ENCODE results near the gene PPP1R12C.

PPP1R12C gene

DNA sequence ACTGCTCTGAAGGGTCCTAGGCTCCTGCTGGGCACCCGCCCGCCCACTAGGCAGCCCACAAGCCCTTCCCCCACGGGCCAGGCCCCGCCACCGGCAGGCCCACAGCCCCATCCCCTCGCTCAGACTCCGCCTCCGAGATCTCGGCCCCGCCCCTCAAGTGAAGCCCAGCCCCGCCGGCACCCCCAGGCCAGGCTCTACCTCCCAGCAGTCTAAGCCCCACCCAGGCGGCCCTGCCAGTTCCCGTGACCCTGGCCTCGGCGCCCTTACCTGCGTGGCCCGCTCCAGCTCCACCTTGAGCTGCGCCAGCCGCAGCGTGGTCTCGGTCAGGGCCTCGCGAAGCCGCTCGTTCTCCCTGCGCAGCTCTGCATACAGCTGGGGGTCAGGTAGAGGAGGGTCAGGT, 25.5 kb downstream of the PPP1R12C start:
- in situ Hi-C loops (cut with MboI; ENCODE audit: low sequenced_read_pairs), result no loop called here

DNA sequence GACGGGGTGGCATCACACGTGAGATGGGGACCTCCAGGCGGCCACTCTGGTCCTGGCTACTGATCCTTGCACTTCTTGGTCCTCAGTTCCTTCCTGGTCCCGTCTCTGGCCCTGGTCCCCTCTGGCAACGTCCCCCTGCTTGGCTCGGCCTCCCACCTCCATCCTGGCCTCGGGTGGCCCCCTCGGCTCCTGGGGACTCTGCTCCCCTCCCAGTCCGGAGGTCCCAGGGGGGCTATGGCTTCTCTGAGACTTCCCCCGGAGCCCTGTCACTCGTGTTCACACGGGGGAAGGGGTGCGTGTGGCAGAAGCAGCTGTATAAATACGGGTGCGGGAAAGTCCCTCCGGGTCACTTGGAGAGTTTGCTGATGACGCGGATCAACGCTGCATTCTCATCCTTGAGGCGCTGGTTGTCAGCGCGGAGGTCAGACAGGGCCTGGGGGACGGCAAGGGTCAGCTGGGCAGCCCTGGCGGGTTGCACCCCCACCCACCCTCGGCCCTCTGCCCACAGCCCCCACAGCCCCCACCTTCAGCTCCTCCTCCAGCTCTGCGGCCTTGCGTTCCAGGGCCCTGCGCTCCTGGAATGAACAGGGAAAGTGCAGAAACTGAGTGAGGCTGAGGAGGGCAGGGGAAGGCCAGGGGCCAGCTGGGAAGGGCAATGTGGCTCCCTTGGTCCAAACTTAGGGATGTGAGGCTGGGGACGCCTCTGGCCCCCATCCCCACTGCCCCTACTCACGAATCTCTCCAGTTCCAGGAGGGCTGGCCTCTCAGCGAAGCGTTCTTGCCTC, 26.1 kb downstream of the PPP1R12C start:
- in situ Hi-C loops (cut with MboI; ENCODE audit: low sequenced_read_pairs), result no loop called here

DNA sequence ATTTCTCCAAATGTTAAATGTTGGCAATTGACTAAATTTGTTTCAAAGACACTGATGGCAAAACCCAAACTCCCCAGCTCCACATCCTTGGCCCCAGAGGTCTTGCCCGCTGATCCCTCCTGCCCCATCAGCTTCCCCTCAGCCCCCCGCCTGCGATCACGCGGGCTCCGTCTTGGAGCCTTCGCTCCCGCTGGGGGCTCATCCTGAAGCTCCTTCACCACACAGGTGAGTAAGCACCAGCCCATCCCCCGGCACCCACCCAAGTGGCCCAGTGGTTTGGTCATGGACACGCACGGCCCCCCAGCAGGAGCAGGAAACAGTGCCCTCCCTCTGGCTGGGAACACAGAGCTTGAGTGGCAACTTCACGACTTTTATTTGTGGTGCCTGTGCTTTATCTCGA, 26.9 kb downstream of the PPP1R12C start:
- in situ Hi-C loops (cut with MboI; ENCODE audit: low sequenced_read_pairs), result no loop called here

DNA sequence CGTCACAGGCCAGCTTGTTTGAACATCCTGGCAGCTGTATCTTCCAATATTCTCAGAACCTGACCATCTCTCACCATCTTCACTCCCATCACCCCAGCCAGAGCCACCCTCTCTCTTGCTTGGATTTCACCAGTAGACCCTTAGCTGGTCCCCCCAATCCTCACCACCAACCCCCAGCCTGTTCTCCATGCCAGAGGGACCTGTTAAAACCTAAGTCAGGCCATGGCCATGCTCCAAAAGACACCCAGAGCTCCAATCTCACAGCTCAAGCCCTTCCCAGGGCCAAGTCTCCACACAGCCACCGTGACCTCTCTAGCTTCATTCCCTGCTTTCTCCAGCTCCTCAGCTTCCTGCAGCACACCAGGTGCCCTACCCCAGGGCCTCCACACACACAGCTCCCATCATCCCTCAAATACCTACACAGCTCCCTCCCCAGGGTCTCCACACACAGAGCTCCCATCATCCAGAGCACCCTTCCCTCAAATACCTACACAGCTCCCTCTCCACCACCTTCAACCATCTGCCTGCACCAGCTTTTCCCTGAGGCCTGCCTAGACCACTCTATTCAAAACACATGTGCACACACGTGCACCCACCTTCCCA, 28.0 kb downstream of the PPP1R12C start:
- in situ Hi-C loops (cut with MboI; ENCODE audit: low sequenced_read_pairs), result no loop called here

DNA sequence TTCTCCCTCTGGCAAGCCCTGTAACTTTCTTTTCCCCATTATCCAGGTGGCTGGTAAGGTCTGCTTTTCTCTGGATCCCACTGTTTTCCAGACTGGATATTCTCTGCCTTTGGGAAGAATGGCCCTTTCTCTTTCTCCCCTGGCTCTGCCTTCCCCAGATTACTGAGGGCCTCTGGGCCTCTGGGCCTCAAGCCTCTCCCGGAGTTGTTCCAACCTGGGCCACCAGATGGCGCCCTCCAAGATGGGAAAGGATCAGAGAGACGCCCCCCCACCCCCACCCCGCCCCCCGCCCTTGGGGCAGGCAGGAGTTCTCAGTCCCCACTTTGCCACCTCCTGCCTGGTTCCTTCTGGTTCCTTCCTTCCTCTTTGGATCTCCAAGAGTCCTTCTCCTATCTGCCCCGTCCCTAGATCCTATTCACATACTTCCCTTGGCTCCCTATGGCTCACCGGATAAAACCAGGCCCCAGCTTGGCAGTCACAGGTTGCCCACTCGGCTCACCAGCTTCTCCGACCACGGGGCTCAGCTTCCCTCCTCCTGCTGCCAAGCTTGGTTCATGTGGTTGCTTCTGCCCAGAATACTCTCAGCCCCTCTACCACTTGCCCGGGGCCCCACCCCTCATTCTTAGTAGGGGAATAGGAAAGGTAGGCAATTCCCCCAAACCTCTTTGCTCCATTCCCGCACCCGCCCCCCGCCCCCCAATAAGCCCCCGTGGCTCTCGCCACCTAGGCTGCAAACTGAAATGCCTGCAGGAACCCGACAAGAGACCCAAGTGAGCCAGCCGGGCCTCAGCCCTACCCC, 28.7 kb downstream of the PPP1R12C start:
- in situ Hi-C loops (cut with MboI; ENCODE audit: low sequenced_read_pairs), result no loop called here

DNA sequence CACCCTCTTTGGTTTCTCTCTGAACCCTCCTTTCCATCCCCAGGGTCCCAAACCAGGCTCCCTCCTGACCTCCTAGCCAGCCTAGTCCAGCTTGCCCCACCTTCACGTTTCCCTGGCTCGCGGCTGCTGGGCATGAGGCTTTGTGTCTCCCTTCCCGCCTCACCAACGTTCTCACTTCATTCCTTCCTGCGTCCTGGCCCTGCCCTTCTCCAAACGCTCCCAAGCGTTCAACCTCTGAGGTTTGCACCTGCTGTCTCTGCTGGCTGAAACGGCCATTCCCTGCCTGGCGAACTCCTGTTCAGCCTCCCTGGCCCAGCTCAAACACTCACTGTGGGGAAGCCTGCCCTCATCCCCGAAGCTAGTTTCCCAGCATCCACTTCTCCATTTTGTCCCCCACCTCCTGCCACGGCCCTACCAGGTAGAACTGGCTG, 29.4 kb downstream of the PPP1R12C start:
- in situ Hi-C loops (cut with MboI; ENCODE audit: low sequenced_read_pairs), result no loop called here

DNA sequence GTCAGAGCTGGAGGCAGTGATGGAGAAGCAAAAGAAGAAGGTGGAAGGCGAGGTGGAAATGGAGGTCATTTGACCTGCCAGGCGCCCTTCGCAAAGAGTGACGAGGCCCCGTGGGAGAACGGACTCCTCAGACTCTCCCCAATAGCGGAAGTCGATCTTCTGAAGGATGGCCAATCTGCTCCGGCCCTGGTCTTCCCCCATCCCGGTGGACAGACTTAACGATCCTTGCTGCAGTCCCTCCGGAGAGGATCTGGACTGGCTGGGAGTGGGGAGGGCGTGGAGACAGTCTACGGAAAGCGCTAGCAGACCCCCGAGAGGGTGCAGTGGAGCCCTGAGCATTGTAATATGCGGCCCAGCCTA, 29.9 kb downstream of the PPP1R12C start:
- in situ Hi-C loops (cut with MboI; ENCODE audit: low sequenced_read_pairs), result no loop called here

DNA sequence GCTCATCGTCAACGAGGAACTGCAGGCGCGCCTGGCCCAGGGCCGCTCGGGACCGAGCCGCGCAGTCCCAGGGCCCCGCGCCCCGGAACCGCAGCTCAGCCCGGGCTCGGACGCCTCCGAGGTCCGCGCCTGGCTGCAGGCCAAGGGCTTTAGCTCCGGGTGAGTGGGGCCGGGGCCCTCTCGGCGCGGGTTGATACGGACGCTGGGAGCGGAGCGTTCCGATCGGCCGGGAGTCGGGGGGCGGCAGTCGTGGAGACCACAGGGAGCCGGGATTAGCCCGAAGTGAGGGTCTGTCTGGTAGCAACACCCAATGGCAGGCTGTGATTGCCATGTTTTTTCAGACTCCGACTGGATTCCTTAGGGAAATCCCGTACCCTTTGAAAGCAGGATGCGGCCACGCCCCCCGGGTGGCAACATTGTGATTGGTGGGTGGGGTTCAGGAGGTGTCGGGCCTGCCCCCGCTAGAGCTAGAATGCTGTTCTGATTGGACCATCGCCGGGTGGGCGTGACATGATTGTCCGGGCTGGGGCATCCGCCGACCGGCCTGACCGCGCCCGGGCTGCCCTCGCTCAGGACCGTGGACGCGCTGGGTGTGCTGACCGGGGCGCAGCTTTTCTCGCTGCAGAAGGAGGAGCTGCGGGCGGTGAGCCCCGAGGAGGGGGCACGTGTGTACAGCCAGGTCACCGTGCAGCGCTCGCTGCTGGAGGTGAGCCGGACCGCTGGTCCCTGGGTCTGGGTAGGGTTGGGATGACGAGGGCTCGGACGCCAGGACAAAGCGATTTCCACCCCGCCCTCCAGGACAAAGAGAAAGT, 30.5 kb downstream of the PPP1R12C start:
- in situ Hi-C loops (cut with MboI; ENCODE audit: low sequenced_read_pairs), result no loop called here

DNA sequence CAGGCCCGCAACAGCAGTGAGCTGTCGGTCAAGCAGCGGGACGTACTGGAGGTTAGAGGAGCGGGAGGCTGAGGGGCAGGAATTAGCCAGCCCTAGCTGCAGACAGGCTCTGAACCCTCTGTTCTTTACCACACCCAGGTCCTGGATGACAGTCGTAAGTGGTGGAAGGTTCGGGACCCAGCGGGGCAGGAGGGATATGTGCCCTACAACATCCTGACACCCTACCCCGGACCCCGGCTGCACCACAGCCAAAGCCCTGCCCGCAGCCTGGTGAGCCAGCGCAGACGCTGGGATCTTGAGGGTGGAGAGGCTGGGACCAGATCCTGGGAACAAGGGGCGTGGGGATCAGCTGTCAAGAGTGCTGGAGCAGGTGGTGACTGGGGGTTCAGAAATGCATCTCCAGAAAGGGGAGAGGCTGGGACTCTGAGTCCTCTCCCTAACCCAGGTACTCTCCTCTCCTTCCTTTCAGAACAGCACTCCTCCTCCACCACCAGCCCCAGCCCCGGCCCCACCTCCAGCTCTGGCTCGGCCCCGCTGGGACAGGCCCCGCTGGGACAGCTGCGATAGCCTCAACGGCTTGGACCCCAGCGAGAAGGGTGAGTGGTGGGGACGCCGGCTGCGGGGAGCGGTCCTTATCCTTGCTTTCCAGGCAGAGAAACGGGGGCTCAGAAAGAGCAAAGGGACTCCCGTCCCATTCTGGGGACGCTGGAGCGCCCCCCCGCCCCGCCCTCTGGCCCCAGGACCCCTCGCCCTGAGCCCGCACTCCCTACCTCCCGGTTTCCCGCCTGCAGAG, 31.3 kb downstream of the PPP1R12C start:
- in situ Hi-C loops (cut with MboI; ENCODE audit: low sequenced_read_pairs), result no loop called here

DNA sequence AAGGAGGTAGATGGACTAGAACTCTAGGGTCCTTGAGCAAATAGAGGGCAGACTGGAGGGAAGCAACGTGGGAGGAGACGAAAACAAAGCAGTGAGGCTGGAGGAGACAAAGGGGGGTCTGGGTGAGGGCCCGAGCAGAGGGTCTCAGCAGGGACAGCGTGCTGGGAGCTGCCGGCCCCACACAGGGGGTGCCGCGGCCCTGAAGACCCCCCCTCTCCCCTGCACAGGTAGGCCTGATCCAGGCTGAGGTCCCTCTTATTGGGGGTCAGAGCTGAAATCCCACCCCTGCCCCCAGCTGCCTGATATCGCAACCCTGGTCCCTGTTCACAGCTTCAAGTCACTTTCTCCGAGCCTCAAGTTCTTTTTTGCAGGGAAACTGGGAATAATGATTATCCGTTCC, 33.0 kb downstream of the PPP1R12C start:
- in situ Hi-C loops (cut with MboI; ENCODE audit: low sequenced_read_pairs), result no loop called here

DNA sequence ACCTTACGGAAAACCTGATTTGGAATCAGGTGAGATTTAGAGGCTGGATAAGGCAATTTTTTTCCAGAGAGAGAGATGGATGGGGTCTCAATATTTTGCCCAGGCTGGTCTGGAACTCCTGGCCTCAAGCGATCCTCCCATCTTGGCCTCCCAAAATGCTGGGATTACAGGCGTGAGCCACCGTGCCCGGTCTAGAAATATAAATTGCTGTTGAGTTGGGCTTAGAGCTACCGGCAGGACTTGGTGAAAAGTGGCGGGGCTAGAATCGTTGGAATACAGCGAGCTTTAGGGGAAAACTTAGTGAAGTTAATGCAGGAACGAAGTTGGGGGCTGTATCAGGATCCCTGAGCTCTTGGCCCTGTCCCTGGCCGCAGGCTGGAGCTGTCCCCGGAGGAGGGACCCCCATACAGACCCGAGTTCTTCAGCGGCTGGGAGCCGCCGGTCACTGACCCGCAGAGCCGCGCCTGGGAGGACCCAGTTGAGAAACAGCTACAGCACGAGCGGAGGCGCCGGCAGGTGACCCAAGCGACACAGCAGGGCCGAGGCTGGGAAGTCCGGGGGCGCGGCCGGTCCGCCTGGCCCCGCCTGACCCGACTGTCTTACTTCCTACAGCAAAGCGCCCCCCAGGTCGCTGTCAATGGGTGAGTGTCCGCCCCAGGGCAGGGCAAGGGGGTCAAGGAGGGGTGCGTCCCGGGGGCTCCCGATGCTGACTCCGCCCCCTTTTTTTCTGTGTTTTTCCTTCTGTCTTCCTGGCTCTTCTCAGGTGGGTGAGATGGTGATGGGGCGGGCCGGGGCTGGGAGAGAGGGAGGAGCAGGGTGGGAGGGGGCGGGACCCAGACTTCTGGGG, 34.2 kb downstream of the PPP1R12C start:
- in situ Hi-C loops (cut with MboI; ENCODE audit: low sequenced_read_pairs), result no loop called here

DNA sequence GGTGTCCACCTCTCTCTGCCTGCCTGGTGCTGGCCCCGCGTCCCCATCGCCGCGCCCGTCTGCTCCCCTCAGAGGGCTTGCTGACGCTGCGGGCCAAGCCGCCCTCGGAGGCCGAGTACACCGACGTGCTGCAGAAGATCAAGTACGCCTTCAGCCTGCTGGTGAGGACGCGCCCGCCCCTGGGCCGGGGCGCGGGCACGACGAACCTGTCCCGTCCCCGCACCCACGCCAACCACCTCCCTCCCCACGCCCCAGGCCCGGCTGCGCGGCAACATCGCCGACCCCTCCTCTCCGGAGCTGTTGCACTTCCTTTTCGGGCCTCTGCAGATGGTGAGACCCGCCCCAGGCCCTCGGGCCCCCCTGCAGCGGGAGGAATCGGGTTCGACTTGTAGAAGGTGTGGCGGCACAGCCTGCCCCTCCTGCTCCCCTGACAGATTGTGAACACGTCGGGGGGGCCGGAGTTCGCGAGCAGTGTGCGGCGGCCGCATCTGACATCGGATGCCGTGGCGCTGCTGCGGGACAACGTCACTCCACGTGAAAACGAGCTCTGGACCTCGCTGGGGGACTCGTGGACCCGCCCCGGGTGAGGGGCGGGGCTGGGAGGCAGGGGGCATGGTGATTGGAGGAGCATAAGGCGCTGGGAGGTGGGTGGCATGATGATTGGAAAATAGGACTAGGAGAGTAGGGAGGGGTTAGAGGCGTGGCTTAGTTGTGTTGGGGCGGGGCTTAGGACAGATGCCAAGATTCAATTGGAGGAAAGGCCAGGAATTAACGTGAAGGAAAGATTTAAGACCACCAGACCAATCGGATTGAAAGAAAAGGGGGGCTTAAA, 35.2 kb downstream of the PPP1R12C start:
- in situ Hi-C loops (cut with MboI; ENCODE audit: low sequenced_read_pairs), result no loop called here

DNA sequence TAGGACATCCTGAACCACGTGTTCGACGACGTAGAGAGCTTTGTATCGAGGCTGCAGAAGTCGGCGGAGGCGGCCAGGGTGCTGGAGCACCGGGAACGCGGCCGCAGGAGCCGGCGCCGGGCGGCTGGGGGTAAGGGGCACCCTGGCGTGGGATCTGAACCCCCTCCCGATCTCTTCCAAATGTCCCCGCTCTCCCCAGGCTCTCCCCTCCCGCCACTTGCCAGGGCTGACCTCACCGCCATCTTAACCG, 35.7 kb downstream of the PPP1R12C start:
- in situ Hi-C loops (cut with MboI; ENCODE audit: low sequenced_read_pairs), result no loop called here

DNA sequence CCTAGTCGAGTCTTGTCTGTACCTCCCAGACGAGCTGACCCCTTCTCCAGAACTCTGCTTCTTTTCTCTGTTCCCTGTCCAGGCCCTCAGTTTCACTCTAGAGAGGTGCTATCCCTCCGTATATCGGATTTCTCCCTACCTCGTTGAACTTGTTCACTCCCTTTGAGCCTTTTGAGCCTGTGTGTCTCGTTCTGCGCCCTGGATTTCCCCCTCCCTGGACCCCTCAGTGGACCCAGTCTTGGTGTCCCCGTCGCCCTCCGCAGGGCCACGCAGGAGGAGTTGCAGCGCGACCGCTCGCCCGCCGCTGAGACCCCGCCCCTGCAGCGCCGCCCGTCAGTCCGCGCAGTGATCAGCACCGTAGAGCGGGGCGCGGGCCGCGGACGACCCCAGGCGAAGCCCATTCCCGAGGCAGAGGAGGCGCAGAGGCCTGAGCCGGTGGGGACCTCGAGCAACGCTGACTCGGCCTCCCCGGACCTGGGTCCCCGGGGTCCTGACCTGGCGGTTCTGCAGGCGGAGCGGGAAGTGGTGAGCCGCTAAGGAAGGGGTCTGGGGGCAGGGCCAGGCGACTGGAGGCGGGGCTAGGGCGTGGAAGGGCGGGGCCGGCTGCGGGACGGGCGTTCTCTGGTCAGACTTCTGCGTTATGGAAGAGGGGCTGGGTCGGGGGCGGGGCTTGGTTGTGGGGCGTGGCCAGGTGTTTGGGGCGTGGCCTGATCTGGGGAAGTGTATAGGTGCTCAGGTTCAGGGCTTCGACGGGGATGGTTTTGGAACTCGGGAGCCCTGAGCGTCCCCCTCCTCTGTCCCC, 36.3 kb downstream of the PPP1R12C start:
- in situ Hi-C loops (cut with MboI; ENCODE audit: low sequenced_read_pairs), result no loop called here

DNA sequence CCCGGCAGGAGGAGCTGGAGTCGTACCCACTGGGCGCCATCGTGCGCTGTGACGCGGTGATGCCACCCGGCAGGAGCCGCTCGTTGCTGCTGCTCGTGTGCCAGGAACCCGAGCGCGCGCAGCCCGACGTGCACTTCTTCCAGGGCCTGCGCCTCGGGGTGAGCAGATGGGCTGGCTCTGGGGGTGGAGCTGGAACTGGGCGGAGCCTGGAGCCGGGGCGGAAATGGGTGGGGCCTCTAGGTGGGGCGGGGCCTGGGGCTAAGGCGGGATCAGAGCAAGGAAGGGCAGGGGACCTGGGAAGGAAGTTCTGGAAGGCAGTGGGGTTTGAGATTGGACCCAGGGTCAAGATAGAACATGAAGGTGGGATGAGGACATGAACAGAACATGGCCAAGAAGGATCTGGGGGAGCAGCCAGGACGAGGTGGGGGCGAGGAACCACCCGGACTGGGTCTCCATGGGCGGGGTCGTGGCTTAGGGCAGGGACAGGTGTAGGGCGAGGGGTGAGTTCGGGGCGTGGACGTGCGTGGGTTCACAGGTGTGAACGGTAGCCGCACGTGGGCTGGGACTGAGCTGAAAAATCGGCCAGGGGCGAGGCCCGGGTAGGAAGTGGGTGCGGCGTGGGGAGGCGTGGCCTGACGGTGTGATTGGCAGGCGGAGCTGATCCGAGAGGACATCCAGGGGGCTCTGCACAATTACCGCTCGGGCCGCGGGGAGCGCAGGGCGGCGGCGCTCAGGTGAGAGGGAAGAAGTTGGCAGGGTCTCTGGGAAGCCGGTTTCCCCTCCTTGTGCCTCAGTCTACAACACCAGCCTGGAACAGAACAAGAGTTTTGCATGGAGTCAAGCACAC, 37.1 kb downstream of the PPP1R12C start:
- in situ Hi-C loops (cut with MboI; ENCODE audit: low sequenced_read_pairs), result no loop called here

DNA sequence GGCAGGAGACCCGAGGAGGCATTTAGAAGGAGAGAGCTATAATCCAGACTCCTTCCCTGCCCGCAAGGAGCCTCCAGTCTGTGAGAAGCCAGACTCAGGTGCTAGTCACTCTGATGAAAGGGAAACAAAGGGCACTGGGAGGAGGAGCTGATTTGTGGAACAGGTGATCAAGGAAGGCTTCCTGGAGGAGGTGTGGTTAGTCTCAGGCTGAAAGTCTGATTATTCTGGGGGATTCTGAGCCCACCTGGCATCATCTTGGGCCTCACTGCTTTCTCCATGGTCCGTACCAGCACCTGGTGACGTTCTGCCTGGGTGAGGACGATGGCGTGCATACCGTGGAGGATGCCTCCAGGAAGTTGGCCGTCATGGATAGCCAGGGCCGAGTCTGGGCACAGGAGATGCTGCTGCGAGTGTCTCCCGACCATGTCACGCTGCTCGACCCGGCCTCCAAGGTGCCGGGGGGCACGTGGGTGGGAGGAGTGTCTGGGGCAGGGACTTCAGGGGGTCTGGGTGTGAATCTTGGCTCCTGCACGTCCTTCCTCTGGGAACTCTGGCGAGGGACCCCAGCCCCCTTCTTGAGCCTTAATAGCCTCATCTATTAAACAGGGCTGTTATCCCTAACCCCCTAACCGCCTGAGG, 37.9 kb downstream of the PPP1R12C start:
- in situ Hi-C loops (cut with MboI; ENCODE audit: low sequenced_read_pairs), result no loop called here

DNA sequence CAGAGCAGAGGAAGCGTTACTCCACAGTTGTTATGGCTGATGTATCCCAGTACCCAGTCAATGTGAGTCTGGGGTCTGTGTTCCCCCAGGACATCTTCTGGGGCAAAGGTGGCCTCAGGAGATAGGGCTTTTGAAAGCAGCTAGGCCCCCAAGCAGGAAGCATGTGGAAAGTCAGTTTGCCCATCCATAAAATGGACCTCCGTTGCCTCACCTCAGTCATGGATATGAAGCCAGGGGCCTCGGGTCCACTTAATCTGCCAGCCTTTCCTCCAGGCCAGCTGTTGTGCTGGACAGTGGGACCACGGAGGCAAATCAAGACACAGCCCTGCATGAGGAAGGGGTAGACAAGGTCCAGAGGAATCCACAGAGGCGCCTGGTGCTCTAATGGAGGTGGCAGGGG, 38.4 kb downstream of the PPP1R12C start:
- in situ Hi-C loops (cut with MboI; ENCODE audit: low sequenced_read_pairs), result no loop called here
